ENCODE results near the gene SCN2B.

SCN2B gene

GRCh38 chr11:118142081-118142480, 34.4 kb downstream of the SCN2B start:
- TF ChIP-seq CTCF (IDR thresholded peaks at IDR 0.05; ENCODE audit: insufficient read depth, missing control alignments), result no peak
- no peak for FAIRE-seq
- no peak for DNase-seq (ENCODE audit: insufficient read length, low spot score)

DNA sequence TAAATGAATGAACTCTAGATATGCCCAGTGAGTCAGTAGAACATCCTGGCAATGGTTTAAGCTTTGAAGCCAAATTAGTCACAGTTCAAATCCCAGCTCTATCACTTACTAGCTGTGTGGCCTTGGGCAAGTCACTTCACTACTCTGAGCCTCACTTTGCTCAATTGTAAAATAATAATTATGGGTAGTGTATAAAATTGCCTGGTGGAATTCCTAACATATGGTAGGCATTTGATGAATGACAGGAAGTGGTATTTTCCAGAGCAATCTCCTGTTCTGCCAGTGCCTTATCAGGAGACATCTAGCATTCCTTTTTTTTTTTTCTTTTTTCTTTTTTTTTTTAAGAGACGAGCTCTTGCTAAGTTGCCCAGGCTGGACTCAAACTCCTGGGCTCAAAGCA, 36.9 kb downstream of the SCN2B start:
- TF ChIP-seq CTCF (IDR thresholded peaks at IDR 0.05; ENCODE audit: insufficient read depth, missing control alignments), result no peak
- FAIRE-seq (no peak), DNase-seq (ENCODE audit: insufficient read length, low spot score) (no peak)

GRCh38 chr11:118138839-118139420, 37.5 kb downstream of the SCN2B start:
- DNase-seq (ENCODE audit: insufficient read length, low spot score) (no peak), FAIRE-seq (no peak)
- no peak for TF ChIP-seq CTCF (IDR thresholded peaks at IDR 0.05; ENCODE audit: insufficient read depth, missing control alignments)

DNA sequence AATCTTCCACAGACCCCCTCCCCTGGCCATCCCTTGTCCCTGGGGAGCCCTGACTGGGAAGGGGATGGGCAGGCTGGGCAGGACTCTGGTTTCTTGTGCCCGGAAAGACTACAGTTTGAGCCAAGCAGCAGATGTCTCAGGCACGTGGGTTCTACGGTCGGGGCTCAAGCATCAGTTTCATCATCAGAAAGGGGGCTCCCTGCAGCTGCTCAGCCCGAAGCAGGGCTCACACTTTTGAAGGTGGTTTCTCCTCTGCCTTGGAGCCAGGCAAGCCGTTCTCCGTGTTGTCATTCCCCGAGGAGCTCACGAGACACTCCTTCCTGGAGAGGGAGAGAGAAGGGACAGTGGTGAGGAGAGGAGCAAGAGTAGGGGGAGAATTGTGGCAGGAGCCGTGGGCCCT, 39.6 kb downstream of the SCN2B start:
- FAIRE-seq, result no peak
- no peak for DNase-seq (ENCODE audit: insufficient read length, low spot score)
- no peak for TF ChIP-seq CTCF (IDR thresholded peaks at IDR 0.05; ENCODE audit: insufficient read depth, missing control alignments)

DNA sequence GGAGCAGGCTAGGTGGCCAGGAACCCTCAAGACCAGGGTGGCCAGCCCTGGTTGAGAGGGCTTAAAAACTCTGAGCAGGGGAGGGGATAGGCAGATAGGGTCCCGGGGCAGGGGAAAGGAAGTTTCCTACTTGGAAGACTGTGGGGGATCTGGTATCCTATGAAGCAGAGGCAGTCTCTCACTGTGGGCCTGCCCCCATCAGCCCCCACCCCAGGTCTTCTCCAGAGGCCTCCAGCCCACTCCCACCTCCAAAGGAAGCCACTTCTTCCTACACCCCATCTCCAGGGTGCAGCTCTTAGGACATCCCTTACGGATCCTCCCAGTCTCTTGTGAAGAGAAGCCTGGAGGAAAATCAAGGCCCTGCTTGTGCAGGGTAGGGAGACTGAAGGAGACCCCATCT, 40.1 kb downstream of the SCN2B start:
- FAIRE-seq (no peak), DNase-seq (ENCODE audit: insufficient read length, low spot score) (no peak)
- no peak for TF ChIP-seq CTCF (IDR thresholded peaks at IDR 0.05; ENCODE audit: insufficient read depth, missing control alignments)

DNA sequence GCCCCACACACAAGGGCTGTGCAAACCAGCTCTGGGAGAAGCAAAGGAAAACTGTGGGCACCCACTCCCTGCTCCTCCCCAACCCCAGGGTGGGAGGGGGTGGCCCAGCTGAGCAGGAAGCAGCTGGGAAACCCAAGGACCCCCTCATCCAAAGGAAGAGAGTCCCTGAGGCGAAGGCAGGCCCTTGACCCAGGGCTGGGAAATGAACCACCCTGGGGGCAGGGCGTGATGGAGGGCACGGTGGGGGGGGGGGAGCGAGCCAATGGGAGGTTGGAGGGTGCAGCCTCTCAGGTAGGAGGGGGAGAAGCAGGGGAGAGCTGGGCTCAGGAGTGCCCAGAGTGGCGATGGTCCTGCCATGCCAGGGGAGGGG, 40.7 kb downstream of the SCN2B start:
- DNase-seq (ENCODE audit: insufficient read length, low spot score), result no peak
- no peak for FAIRE-seq
- no peak for TF ChIP-seq CTCF (IDR thresholded peaks at IDR 0.05; ENCODE audit: insufficient read depth, missing control alignments)

DNA sequence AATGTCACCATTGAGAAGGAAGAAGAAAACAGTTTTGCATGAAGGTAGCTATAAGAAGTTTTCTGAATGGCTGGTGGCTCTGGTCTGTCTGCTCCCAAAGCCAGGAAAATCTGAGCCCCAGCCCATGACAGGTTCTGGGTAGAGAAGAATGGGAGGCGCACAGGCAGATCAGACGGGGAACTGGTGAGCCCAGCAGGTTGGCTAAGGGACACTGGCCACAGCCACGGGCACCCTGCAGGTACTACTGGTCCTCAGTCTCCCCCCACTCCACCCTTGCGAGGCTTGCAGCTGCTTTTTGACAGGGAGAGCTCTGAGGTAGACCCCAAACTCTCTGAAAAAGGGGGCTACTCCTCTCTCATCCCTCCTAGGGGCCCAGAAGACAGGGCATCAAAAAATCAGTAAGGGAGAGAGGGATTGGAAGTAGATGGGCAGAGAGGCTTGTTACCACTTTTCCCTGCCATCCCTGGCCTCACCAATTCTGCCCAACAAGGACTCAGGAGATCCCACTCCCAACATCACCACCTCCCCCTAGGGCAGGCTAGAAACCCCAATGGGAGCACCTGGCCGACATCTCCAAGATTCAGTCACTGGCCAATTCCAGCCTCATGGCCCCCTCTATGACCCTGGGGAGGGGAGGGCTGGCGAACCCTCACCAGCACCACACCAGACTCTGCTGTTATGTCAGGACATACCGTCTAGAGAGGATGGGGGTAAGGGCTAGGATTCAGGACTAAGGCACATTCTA, 41.2 kb downstream of the SCN2B start:
- DNase-seq (ENCODE audit: insufficient read length, low spot score), result no peak
- FAIRE-seq, result no peak
- no peak for TF ChIP-seq CTCF (IDR thresholded peaks at IDR 0.05; ENCODE audit: insufficient read depth, missing control alignments)
